Measurements from ENCODE around the gene GLRX3.

Gene GLRX3

DNA sequence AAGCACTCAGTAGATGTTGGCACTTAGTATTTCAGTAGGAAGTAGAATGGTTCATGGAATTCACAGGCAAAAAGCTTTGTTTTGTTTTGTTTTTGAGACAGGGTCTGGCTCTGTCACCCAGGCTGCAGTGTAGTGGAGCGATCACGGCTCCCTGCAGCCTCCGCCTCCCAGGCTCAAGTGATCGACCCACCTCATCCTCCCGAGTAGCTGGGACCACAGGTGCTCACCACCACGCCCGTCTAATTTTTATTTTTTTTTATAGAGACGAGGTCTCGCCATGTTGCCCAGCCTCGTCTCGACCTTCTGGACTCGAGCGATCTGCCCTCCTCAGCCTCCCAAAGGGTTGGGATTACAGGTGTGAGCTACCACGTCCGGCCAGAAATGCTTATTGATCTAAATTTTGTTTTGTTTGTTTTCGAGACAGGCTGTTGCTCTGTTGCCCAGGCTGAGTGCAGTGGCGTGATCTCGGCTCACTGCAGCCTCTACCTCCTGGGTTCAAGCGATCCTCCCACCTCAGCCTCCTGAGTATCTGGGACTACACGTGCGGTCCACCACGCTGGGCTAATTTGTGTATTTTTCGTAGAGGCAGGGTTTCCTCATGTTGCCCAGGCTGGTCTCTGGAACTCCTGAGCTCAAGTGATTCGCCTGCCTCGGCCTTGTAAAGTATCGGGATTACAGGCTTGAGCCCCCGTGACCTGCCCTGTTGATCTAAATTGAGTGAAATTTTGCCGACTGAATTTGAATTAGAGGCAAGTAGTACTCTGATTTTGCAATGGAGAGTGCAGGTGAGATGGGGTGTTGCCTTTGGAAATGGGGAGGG lies 1.7 kb downstream of the GLRX3 start:
- no peak for DNase-seq

DNA sequence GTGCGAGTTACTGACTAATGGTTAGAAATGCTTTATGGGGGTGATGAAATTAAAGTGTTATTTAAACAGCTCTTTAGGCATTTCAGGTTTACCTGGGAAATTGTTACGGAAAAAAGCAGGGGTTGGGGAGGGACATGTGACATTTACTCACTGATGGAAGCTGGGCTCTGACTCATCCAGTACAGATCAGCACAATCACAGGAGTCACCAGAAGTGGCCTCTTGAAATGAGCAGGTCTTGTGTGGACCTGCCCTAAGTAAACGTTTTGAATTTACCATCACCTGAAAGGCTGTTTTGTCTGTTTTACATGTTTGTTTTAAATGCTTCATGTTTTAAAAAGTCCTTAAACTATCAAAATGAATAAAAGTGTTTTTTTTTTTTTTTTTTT lies 2.3 kb downstream of the GLRX3 start:
- peak; percentile 21 for DNase-seq

DNA sequence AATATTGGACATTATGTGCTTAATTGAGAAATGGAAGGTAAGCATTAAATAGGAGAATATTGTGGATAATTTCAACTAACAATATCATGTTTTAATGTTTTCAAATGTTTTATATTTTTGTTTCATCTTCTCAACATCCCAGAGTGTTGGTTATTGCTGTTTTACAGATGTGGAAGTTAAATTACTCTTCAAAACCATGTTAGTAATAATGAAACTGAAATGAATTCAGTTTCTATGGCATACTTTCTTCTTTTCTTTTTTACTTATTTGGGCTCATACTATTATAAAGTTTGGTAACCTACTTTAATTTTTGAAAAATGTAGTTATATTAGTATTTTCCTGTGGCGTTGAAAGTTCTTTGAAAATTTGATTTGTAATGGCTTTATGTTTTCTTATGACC lies 4.2 kb downstream of the GLRX3 start:
- no peak for DNase-seq

DNA sequence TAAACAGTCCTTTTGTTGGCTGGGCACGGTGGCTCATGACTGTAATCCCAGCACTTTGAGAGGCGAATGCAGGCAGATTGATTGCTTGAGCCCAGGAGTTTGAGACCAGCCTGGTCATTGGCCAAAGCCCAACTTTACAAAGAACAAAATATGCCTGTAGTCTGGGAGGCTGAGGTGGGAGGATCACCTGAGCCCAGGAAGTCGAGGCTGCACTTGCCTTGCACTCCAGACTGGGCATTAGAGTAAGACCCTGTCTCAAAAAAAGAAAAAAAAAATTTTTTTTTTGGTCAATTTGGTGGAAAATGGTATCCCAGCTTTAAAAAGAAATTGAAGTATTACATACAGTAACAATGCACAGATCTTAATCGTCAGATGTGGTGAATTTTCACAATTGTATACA lies 4.8 kb downstream of the GLRX3 start:
- no peak for DNase-seq

DNA sequence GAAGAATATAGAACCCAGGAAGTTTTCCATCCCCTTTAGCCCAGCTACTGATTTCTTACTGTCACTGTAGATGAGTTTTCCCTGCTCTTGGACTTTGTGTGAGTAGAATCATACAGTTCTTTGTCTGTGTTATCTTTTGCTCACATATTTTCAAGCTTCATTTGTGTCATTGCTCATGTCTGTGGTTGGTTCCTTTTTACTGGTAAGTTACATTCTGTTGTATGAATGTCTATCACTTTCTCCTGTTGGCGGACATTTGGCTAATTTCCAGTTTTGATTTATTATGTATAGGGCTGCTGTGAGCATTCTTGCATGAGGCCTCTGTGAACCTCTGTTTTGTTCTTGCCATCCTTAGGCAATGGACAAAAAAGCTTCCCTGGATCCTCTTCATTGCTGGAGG lies 5.3 kb downstream of the GLRX3 start:
- DNase-seq = no peak

DNA sequence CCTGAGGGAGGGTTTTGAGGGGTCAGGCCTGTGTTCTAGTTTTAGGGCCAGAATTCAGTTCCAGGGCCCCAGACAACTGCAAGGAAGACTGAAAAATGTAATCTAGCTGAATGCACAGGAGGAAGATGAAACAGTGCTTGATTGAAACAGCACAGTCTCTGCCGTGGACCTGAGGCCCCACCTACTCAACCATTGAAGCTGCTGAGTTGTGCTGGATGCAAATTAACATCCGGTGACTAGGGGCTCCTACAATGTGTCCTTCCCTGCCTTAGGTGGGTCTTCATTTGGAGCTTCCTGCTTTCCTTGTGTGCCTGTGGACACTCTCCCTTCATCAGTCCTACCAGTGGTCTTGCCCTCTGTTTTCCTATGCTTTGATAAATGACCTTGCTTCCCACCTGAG lies 5.7 kb downstream of the GLRX3 start:
- DNase-seq = no peak

DNA sequence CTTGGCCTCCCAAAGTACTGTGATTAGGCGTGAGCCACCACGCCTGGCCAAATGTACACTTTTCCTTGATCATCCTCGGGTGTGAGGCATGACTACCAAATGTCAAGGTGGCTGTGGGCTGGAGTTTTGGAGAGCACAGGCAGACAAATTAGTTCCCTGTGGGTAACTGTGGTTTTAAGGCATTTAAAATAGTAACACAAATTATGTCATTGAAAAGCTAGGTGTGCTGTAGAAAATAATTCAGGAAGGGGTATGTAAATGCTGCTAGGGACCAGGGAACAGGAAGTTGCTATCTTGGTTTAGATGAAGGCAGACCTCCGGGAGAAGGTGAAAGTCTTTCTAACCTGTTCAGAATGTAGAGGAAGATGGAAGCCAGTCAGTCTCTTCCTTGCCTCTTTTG lies 9.9 kb downstream of the GLRX3 start:
- DNase-seq = no peak

DNA sequence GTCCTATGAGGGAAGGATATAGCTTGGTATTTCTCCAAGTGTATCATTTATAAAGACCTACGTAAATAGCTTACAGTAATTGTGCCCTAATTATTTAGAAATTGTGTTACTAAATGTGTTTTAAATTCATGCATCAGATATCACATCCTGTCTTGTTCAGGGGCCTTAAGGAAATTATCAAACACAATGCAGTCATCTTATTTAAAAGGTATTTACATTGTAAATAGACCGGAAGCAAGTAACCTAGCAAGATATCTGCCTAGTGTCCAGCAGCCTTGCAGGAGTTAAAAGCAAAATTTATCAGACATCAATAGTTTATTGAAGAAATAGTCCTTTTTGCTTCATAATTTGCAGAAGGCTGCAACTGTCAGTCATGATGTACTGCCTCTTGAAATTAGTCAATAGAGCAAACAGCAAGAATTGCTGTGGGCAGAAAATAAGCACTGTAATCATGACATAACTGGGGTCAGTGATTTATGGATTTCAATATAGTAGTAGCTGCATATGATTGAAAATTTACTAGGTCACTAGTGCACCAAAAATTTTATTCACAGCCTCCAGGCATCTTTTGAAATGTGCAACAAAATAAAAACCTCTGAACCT lies 23.1 kb downstream of the GLRX3 start:
- no peak for DNase-seq

DNA sequence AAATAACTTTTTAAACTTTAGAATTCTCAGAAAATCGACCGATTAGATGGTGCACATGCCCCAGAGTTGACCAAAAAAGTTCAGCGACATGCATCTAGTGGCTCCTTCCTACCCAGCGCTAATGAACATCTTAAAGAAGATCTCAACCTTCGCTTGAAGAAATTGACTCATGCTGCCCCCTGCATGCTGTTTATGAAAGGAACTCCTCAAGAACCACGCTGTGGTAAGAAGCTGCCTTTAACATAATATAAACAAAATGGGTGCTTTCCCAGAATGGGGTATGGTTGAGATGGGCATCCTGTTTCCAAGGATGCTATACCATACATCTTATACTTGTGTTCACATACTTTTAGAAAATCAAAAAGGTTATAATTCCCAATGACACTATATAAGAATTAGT lies 24.6 kb downstream of the GLRX3 start:
- no peak for DNase-seq

DNA sequence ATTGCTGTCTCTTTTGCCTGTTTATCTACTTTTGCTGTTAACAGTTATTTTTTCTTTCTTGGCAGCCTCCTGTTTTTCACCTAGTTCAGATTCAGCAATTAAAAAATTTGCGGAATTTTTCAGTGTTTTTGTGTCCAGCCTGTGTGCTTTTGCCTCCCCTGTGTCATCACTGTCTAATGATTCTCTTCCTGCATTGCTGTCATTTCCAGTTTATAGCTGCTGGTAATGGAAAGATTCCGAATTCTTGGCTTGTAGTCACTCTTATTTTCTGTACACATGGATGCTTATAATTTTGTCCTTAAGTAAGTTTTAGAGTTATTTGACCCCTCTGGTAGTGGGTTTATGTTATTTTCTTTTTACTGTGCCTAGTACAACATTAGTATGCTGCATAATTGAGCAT lies 25.1 kb downstream of the GLRX3 start:
- DNase-seq = no peak

DNA sequence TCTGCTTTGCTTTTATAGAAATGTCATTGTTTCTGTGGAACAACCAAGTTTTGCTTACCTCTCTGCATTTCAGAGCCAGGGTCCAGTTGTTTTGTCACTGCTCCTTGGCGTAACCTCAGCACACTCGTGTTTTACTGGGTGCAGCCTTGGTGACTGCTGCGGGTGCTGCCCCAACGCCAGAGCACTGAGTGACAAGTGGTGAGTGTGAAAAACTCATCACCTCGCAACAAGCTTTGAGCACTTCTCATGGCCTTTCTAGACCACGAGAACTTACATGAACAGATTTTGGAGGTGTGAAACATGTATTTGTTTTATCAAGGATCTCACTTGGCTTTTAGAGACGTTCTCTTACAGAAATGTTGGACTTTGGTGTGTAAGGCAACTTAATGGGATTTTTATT lies 31.0 kb downstream of the GLRX3 start:
- DNase-seq = no peak

DNA sequence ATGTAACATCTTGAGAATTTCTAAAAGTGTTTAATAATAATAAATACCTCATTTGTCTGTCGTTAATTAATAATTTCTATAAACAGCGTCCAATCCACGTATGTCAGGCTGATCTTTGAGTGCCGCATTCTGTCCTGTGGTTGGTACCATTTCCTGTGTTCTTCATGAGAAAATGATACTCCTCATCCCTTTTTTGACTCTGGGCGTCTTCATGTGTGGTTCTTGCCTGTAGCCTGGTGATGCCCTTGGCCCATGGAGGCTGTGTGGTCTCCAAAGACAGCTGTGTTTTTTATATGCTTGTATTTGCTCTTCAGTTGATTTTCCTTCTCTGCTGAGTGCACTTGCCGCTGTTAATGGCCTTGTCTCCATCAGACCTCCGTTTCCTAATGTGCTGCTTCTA lies 31.5 kb downstream of the GLRX3 start:
- no peak for DNase-seq

DNA sequence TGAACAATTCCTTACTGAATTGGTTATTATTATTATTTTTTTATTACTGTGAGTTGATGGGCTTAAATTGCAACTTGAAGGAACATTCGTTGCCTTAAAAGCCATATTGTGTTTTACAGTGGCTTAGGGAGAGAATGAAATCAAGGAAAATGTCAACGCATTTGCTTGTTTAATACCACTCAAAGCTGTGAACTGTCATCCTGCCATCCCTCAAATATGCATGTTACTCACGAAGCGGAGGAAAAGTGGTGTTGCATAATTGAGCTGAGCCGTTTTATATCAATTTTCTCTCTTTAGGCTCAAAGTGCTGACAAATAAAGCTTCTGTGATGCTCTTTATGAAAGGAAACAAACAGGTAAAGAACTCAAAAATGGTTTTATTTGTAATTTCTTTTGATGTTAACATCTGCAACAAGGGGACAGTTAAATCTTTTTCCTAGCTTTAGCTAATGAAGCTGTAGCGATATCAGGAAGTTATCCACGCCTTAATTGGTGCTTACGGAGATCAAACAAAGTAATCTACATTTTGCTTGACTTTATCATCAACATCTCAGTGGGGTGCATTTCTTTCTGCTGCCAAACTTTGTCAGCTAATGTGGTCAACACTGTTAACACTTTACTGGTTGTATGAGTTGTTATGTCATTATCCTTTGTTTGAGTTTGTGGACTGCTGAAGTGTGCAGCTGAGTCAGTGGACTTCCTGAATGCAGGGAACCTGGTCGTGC lies 33.1 kb downstream of the GLRX3 start:
- peak; percentile 78 for DNase-seq

DNA sequence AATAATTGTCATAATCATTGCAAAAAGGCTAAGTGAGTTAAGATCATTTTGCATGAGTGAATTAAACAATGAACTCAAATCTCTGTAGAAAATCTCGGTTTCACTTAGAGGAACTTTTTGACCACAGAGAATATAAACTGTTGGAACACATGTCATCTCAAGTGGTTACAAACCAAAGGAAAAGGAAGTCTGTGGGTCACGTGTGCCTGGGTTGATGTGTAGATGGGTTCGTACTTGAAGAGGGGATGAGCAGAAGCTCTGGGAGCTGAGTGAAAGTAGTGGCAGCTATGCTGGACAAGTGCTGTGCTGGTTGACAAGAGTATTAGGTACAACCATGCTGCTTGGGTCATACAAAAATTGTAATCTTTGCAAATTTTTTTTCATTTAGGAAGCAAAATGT lies 35.0 kb downstream of the GLRX3 start:
- no peak for DNase-seq

DNA sequence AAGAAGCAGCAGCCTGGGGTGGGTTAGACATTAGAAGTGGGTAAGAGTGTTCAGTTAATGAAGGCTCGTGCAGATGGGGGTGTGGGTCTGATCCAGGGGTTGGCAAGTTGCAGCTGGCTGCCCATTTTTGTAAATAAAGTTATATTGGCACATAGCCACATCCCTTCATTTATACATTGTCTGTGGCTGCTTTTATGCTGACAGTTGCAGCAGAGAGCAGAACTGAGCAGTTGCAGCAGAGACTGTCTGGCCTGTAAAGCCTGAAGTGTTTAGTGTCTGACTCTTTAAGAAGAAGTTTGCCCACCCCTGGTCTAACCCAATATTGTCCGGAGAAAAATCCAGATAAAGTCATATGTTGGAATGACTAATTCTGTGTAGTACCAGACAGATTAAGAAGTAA lies 38.1 kb downstream of the GLRX3 start:
- DNase-seq = no peak

DNA sequence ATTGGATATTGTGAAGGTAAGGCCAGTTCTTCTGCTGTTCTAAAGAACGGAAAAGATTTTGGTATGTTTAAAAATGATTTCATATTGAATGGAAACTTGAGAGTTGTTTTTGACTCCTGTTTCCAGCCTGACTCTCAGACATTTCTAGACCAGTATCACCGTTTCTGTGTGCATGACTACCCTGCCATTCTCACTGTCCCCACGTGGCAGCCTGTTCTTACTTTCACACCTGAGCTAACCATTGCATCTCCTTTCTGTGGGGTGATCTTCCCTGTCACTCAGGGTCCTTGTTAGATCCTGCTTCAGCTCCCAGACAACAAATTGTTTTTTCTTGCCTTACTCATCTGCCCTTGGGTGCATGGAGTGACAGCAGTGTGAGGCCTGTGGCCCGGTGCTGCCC lies 38.9 kb downstream of the GLRX3 start:
- no peak for DNase-seq

DNA sequence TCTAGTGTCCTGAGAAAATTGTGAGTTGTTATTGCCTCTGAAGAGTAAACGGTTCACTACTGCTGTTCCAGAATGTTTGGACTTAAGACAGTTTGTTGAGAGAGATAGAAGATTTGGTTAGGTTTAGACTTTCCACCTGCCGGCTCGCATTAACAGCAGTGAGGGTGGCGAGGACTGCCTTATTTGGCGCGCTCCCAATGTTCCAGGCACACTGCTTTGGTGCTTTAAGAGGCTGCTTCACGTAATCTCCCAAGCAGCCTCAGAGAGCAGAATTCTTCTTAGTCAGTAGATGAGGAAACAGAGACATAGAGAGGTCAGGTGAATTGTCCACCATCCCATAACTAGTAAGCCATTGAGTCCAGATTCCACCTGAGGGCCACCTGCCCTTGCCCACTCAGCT lies 41.1 kb downstream of the GLRX3 start:
- no peak for DNase-seq

DNA sequence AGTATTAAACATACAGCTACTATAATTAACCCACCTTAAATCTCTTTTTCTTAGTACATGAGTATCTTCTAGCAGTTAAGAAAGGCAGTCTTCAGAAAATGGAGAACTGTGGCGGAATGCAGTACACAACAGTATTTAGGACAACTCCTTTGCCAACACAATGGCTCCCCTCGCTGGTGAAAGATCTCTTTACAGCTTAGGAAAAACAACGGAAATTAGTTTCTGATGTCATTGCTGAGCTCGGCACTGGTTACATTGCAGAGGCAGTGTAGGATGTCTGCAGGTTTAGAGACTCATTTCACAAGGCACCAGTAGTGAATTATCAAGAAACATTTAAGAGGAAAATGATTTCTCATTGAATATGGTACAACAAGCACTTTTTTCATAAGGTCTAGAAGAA lies 43.4 kb downstream of the GLRX3 start:
- peak; percentile 39 for DNase-seq

DNA sequence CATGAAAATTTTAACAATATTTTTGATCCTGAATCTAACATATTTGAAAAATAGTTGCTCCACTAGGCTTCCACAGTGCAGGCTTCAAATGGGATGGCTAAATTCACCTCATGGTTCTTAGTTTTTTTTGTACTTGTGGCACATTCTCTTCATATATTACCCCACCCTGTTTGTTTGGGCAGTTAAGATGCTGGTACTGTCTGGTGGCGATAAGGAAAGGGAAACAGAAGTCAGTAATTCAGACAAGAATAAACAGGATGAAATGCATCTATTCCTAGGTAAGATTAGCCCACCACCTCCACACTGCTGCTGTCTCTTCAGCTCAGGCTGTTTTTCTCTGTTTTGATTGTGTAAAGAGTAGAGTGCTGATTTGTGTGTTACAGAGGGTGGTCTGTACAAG lies 44.2 kb downstream of the GLRX3 start:
- no peak for DNase-seq

DNA sequence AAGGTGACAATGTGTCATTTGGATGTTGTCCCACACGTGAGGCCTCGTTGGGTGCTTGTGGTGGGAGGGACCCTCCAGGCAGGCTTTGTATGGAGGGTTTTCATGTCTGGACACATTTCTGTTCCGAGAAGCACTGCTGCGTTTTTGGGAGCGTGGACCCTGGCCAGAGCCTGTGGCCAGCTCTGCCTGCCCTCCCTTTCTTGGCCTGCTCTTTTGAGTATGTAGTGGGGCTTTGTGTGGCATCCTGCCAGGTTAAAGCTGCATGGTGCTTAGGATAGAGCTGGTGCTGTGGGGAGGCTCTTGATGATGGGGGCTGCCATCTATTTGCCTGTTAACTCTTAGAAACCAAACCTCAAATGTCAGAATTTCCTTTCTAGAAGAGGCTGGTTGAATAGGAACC lies 45.7 kb downstream of the GLRX3 start:
- DNase-seq = no peak

DNA sequence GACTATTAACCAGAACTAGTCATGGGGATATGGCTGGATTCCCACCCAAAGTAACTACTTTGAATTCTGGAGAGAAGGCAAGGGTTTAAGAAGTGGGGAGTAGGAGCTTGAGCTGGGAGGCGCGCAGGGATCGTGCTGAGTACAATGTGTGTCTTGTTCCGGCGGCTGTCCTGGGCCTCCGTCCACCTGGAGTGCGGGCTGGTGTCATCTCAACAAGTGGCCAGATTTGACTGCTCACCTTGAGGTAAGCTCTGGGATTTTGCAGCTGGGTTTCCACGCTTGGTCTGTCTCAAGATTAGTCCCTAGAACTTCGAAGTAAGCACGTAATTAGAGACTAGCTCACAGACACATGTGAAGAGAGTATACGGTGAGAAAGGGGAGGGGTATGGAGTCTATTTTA lies 49.4 kb downstream of the GLRX3 start:
- DNase-seq = no peak

DNA sequence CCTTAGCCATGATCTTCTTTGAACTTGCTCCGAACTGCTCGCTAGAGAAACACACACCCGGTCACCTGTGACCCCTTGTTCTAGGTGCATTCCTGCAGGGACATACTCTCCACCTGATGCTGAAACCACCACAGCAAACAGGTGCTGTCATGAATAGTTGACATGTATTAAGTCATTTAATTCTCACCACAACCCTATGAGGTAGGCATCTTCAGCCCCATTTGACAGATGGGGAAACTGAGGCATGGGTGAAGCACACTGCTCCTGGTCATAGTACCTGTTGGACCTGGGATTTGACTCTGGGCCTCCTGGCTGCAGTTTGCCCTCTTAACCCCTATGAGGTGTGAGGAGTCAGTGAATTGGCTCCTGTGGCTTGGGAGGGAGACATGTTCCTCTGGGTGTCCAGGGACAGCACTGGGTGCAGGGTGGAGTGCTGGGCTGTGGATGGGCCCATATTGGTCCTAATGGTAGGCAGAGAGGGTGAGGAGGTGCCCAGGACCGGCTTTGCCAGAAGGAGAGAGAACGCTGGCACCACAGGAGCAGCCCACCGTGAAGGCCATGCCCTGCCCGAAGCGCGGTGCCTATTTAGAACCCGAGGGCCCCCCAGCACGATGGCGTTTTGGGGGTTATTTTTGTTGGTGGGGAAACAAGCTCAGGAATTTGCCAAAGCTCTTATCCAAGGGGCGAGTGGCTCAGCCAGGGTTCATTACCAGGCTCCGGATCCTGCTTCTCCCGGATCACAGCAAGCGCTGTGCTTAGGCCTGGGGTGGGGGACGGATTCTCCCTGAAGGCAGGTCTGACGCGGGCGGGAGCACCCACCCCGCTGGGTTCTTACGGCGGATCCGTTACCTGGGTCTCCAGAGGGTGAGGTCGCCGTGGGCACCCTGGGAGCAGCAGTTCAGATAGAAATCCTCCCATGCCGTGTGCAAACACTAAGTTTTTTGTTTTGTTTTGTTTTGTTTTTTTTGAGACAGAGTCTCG lies 52.3 kb downstream of the GLRX3 start:
- no peak for DNase-seq

DNA sequence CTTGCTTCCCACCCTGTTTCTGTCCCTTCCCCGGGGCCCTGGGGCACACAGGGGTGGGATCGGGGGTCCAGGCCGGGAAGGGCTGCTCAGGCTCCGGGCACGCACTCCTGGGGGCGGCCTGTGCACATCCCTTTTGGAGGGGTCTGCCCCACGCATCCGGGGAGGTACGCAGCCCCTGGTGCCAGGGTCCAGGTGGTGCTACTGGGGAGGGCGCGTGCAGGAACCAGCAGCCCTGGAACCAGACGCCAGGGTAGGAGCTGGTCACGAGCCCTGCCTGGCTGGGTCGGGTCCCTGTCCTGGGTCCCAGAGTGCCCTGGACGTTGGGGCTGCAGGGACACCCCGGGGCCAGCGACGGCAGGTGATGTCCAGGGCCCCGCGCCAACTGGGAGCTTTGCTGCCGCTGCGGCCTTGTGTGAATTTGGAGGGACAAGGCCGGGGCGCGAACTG lies 53.4 kb downstream of the GLRX3 start:
- no peak for DNase-seq

Measured in NCI-H146 (cell line).